Calu3 (cell line): ENCODE data around the gene KLRD1. TPM values are rescaled to one million over a fixed set of nuclear protein-coding genes. Genes with fewer than 3 reads are reported as not detected.
"Not testable (repeated sequence)": the region's sequence is repeated elsewhere in the genome, so short reads cannot be mapped to it uniquely, and the experiment has no call there.

Experiments used
- BruUV-seq: library from RNA; stranded (reverse); fragments of 400-500 nt; replicated peaks from 2 replicates; lab custom pipeline; 2021; lab: Mats Ljungman, UMichigan
- CTCF ChIA-PET: fragments of 300-600 bp; sonication (Branson Sonifier 250); formaldehyde crosslinking; loops from one replicate; lab custom pipeline; 2022; ENCODE audit warnings: antibody characterized with exemption; lab: Charles Lee
- DNase-seq: peaks from one replicate; pipeline ENCODE4 v3.0.0; 2022
- H3K27ac Mint-ChIP-seq: one replicate; pipeline ENCODE4 v1.8.0; 2022; ENCODE audit warnings: mixed read lengths; ENCODE audit not compliant: unreplicated experiment
- H3K27me3 Mint-ChIP-seq: one replicate; pipeline ENCODE4 v1.8.0; 2022; ENCODE audit warnings: mixed read lengths; ENCODE audit not compliant: unreplicated experiment
- H3K36me3 Mint-ChIP-seq: one replicate; pipeline ENCODE4 v1.8.0; 2022; ENCODE audit warnings: mild to moderate bottlenecking, moderate library complexity, mixed read lengths; ENCODE audit not compliant: insufficient read depth, unreplicated experiment
- H3K4me1 Mint-ChIP-seq: one replicate; pipeline ENCODE4 v1.8.0; 2022; ENCODE audit warnings: mild to moderate bottlenecking, low read depth, mixed read lengths; ENCODE audit not compliant: unreplicated experiment
- H3K4me3 Mint-ChIP-seq: one replicate; pipeline ENCODE4 v1.8.0; 2022; ENCODE audit warnings: mild to moderate bottlenecking, low read depth, moderate library complexity, mixed read lengths; ENCODE audit not compliant: unreplicated experiment
- H3K9me3 Mint-ChIP-seq: one replicate; pipeline ENCODE4 v1.8.0; 2022; ENCODE audit warnings: low read depth, mixed read lengths; ENCODE audit not compliant: unreplicated experiment
- CTCF ChIP-seq: fragments of 200-600 bp; IDR thresholded peaks from one replicate; pipeline ENCODE4 v1.8.0; 2022; ENCODE audit warnings: antibody characterized with exemption; ENCODE audit not compliant: unreplicated experiment
- intact Hi-C: fragments of 100-400 bp; cut with micrococcal nuclease; formaldehyde crosslinking; loops from one replicate; pipeline ENCODE4 v1.10.0; 2022; ENCODE audit not compliant: unreplicated experiment
- total RNA-seq: library from RNA; stranded (reverse); gene quantifications from 2 replicates; pipeline ENCODE4 v1.2.3, GENCODE V29; 2022

The KLRD1 gene
- total RNA-seq, 1 experiment from 2014 or later: 0.14 TPM

- no peak overlapping the region for H3K4me3 Mint-ChIP-seq
- H3K4me1 Mint-ChIP-seq: peaks cover 18% of the 10 kb centered on the region
- no peak for TF ChIP-seq CTCF
- no TSS peak for BruUV-seq
- H3K27me3 Mint-ChIP-seq: no peaks in the 10 kb centered on the region
- CTCF ChIA-PET: interaction anchor here (0.7 to 0.9 kb wide), 2 partner anchors 10 to 288 kb away, joined by 3 read pairs; no protein-coding TSS in a partner anchor
- H3K9me3 Mint-ChIP-seq: peaks cover 3% of the 10 kb centered on the region
- H3K27ac Mint-ChIP-seq: no peak overlapping the region
- no peak for DNase-seq
- H3K36me3 Mint-ChIP-seq: no peaks in the 10 kb centered on the region
- intact Hi-C loops: no loop called here
Measured at GRCh38 chr12:10341892-10342509, 34.3 kb downstream of the KLRD1 start.

GRCh38 chr12:10351457-10351856 is 43.8 kb downstream of the KLRD1 start:
- CTCF ChIA-PET, DNase-seq, BruUV-seq, H3K4me1 Mint-ChIP-seq, H3K27me3 Mint-ChIP-seq, H3K27ac Mint-ChIP-seq, H3K4me3 Mint-ChIP-seq, H3K36me3 Mint-ChIP-seq, intact Hi-C loops, H3K9me3 Mint-ChIP-seq: not testable (repeated sequence)

GRCh38 chr12:10354071-10354470 is 46.4 kb downstream of the KLRD1 start:
- peaks cover 6% of the 10 kb centered on the region for H3K4me1 Mint-ChIP-seq
- no peak for DNase-seq
- H3K4me3 Mint-ChIP-seq: no peak overlapping the region
- BruUV-seq: no TSS peak
- H3K27me3 Mint-ChIP-seq: no peaks in the 10 kb centered on the region
- CTCF ChIA-PET: no interaction called here
- H3K9me3 Mint-ChIP-seq: peaks cover 2% of the 10 kb centered on the region
- H3K27ac Mint-ChIP-seq: no peak overlapping the region
- no peak for TF ChIP-seq CTCF
- peaks cover 2% of the 10 kb centered on the region for H3K36me3 Mint-ChIP-seq
- intact Hi-C loops: no loop called here

GRCh38 chr12:10354502-10354901 is 46.8 kb downstream of the KLRD1 start:
- H3K4me3 Mint-ChIP-seq: no peak overlapping the region
- DNase-seq: no peak
- no TSS peak for BruUV-seq
- H3K9me3 Mint-ChIP-seq: peaks cover 2% of the 10 kb centered on the region
- H3K27me3 Mint-ChIP-seq: no peaks in the 10 kb centered on the region
- no peaks in the 10 kb centered on the region for H3K36me3 Mint-ChIP-seq
- intact Hi-C loops: no loop called here
- no peak overlapping the region for H3K27ac Mint-ChIP-seq
- peaks cover 8% of the 10 kb centered on the region for H3K4me1 Mint-ChIP-seq
- no peak for TF ChIP-seq CTCF
- CTCF ChIA-PET: no interaction called here

GRCh38 chr12:10358131-10358530 is 50.5 kb downstream of the KLRD1 start:
- Mint-ChIP-seq H3K9me3 (no peaks in the 10 kb centered on the region), H3K4me1 (peaks cover 34% of the 10 kb centered on the region), H3K4me3 (no peak overlapping the region), H3K27me3 (no peaks in the 10 kb centered on the region), H3K27ac (no peak overlapping the region), H3K36me3 (peaks cover 14% of the 10 kb centered on the region)
- no peak for DNase-seq
- intact Hi-C loops: no loop called here
- no peak for TF ChIP-seq CTCF
- no TSS peak for BruUV-seq
- CTCF ChIA-PET: no interaction called here
